Stimulated activated CD8-positive, alpha-beta memory T cell treated with anti-CD3 and anti-CD28 coated beads, Interleukin-15, amount 100 ng/mL, for 1 hour (primary cell): ENCODE results near the gene SEC14L6.
"Not testable (repeated sequence)": the region's sequence is repeated elsewhere in the genome, so short reads cannot be mapped to it uniquely, and the experiment has no call there.

ENCODE experiments used
- DNase-seq: peaks from one replicate; pipeline ENCODE4 v3.0.0-alpha.2; 2020; ENCODE audit warnings: low read depth

Gene SEC14L6

GRCh38 chr22:30546616-30547015 lies at the start of gene SEC14L6:
TSS of gene SEC14L6 (minus strand) at chr22:30546741. CDS start at chr22:30546682, 59 bp downstream.
- no peak for DNase-seq

- no peak for DNase-seq
These were observed 49.7 kb upstream of the SEC14L6 start for GRCh38 chr22:30596199-30596598.

- DNase-seq: not testable (repeated sequence)
These were observed 45.8 kb upstream of the SEC14L6 start for GRCh38 chr22:30592360-30592713.

GRCh38 chr22:30591588-30592359 lies 45.2 kb upstream of the SEC14L6 start, which contains the start of gene PES1:
TSS of gene PES1 (minus strand) at chr22:30591910. CDS start at chr22:30591833, 77 bp downstream.
- DNase-seq: peak; percentile 87

DNA sequence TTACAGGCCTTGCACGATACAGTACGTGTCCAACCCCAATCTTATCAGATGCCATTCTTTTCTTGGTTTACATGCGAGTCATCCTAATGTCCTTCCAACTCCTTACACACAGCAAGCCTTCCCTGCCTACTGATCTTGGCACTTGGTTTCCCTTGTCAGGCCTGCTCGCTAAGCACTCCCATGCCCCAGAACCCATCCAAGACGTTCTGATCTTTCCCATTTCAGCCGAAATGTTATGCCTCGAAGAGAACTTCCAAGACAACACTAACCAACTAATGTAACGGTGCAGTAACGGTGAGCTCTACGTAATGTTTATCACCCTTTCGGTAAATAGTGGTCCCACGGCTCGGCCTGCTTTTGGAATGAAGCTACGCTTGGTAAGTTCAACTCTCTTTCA lies 44.6 kb upstream of the SEC14L6 start:
- DNase-seq: no peak

DNA sequence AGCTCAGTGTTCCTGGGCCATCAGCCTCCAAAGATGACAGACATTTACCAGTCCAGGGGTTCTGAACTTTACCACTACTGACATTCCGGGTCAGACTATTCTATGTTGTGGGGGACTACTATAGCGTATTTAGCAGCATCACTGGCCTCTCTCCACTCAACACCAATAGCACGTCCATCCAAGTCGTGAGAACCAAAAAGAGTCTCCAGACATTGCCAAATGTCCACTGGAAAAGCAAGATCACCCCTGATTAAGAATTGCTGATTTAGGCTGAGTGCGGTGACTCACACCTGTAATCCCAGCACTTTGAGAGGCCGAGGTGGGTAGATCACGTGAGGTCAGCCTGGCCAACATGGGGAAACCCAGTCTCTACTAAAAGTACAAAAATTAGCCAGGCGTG lies 39.9 kb upstream of the SEC14L6 start:
- no peak for DNase-seq

DNA sequence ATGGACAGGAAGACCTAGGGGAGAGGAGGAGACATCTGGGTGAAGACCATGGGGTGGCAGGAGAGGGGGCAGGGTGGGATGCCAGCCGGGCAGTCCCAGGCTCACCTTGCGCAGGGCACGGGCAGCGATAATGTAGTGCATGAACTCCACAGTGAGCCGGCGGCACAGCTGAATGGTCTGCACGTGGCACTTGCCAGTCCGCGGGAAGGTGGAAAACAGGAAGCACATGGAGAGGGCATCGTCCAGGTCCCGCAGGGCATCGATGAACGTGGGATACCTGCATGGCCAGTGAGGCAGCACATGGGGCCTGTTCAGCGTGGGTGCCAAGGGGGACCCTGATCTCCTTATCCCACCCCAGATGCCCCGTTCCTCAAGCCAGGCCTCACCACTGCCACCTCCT lies 37.9 kb upstream of the SEC14L6 start:
- no peak for DNase-seq

DNA sequence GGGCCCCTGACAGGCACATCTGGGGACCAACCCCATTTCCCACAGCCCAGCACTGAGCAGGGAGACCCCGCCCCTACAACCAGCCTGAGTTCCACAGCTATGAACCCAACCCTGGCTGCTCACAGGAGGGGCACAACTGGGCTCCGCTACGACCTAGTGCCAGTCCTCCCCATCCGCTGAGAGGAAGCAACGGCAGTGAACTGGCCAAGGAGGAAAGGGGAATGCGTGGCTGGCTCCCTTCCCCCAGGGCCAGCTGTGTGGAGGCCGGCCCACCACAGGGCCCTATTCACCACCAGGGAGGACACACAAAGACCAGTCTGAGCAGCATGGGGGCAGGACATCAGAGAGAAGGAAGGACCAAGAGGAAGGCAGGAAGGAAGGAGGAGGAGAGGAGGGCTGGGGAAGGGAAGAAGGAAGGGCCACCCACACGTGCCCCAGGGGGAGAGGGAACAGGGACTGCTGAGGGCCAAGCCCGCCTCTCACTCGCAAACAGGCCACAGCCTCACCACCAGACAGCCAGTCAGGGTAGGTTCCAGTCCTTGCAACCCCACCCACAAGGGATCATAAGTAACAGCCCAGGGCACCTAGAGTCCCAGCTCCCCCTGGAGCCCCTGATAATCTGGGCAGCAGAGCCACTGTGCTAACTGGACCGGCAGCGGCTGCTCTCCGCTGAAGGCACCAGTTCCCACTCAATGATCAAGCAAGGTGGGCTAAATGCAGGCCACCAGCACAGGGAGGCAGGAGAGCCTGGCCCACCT lies 36.4 kb upstream of the SEC14L6 start:
- DNase-seq: no peak

DNA sequence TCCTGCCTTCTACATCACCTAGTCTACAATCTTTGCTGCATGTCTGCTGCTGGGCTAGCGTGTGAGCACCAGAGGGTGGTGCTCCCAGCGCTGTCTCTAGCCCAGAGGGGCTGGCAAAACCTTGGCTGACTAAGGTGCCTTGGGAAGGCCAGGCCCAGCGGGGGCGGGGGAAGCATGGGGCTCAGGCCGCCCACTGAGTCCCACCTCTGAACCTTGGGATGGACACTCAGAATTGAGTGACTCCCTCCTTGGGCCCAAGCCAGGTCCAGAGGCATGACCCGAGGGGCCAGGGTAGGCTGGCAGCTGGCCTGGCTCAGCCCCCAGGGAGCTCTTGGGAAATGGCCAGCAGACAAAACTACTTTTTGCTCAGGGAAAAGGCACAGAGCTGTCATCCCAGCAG lies 35.5 kb upstream of the SEC14L6 start:
- DNase-seq: no peak

GRCh38 chr22:30580896-30581295 lies 34.4 kb upstream of the SEC14L6 start:
- no peak for DNase-seq

GRCh38 chr22:30578481-30578880 lies 31.9 kb upstream of the SEC14L6 start:
- DNase-seq: no peak

DNA sequence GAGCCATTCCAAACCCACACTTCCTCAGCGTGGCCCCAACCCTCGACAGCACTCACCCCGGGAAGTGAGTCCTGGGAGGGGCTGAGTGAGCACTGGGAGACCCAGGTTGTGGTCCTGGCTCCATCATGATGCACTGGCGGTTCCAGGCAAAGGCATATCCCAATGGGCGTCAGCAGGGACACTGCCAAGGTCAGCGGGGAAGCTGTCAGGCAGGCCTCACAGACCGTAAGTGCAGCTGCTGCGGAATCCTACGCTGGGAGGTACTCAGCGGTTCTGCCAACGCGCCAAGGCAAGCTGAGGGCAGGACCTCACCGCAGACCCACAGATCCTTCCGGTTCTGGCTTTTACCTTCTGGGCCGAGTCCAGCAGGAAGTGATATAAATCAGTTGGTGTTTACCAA lies 29.3 kb upstream of the SEC14L6 start:
- no peak for DNase-seq

DNA sequence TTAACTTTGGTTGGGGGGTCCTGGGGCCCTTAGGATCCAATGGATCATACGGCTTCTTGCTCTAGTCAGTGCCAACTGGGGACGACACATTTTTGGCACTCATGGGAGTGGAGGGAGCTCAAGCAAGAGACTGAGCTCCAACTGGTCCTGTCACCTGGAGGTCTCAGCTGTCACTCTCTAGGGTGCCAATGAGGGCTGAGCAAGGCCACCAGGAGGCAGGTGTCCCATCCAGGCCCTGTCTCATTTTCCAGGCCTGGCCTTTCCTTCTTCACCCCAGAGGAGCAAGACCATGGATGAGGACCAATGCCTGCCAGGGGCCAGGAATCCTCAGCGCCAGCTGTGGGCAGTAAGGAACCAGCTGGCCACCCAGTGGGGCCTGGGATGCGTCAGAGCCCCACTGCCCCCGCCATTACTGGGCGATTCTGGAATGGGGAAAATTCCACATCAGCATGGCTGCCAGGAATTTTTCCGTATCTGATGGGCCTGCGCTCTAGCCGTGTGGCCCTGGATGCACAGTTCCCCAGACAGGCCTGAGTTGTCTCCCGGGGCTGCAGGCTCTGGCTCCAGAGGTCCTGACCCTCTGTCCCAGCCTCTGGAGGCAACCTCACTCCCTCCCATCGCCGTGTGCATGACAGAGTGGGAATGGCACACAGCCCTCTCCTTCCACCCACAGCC lies 28.6 kb upstream of the SEC14L6 start:
- no peak for DNase-seq

GRCh38 chr22:30574095-30574981 lies 27.8 kb upstream of the SEC14L6 start, which contains the start of gene GAL3ST1:
TSS of gene GAL3ST1 (minus strand) at chr22:30574665. CDS start at chr22:30557392, 17,273 bp downstream.
- no peak for DNase-seq

DNA sequence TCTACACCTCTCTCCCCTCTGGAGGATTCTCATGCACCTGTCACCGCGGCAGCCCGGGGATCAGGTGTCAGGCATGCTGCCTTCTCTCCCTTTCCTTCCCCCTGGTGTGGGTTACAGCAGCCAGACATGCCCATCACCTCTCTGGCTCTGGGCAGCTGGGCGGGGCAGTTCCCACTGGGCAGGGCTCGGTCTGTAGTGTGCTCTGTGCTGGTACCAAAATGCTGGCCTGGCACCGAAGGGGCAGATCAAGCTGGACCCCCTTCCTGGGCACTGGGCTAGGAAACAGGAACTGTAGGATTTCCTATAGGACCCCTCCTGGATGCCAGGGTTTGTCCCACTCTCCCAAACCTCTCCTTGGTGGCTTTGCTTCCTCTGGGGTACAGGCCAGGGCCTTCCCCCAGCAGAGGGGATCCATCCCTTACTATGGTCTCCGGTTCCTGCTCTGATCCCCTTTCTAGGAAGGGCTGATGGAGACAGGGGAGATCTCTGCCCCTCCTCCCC lies 27.1 kb upstream of the SEC14L6 start:
- DNase-seq: no peak

GRCh38 chr22:30572840-30573593 lies 26.5 kb upstream of the SEC14L6 start:
- no peak for DNase-seq

- no peak for DNase-seq
These were observed 25.7 kb upstream of the SEC14L6 start for GRCh38 chr22:30572210-30572609.

GRCh38 chr22:30569674-30570202 lies 23.2 kb upstream of the SEC14L6 start:
- DNase-seq: no peak

DNA sequence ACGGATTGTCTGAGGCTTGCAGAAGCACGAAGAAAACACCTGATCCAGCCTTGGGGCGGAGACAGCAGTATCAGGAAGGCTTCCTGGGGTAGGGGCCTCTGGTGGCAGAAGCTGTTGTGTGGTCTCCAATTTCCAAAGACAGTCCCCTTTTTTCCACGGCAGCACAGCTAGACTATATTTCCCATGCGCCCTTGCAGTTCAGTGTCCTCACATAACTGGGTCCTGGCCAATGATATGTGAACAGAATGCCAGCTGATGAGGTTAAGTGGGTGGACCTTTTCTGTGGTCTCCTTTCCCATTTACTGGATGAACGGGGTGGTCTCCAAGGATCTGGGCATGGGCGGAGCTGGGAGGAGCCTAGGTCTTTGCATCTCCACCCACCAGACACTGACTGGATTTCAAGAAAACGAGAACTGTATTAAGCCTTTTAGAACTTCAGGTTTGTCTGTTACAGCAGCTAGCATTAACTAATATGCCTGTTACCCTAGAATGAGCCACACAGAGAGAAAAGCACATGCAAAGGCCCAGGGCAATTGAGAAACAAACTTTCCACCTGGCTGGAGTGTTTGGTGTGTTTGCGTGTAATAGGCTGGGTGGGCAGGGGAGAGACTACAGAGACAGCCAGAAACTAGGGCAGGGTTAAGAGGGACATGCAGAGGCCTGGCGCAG lies 21.7 kb upstream of the SEC14L6 start:
- DNase-seq: no peak

DNA sequence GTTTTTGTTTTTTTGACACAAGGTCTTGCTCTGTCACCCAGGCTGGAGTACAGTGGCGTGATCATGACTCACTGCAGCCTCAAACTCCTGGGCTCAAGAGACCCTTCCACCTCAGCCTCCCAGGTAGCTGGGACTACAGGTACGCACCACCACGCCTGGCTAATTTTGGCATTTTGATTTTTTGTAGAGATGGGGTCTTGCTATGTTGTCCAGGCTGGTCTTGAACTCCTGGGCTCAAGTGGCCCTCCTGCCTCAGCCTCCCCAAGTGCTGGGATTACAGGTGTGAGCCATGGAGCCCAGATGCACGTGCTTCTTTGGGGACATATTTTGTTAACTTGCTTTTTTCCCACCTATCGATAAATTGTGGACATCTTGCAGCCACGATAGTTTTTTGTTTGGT lies 20.7 kb upstream of the SEC14L6 start:
- DNase-seq: not testable (repeated sequence)
